GM18870 (cell line): ENCODE data around the gene ZBTB7C.

ENCODE experiments used
- ATAC-seq: cut with Tn5 transposase; IDR thresholded peaks from one replicate; pipeline ENCODE4 v1.9.1; 2021; ENCODE audit warnings: moderate library complexity; ENCODE audit not compliant: unreplicated experiment

The ZBTB7C gene

DNA sequence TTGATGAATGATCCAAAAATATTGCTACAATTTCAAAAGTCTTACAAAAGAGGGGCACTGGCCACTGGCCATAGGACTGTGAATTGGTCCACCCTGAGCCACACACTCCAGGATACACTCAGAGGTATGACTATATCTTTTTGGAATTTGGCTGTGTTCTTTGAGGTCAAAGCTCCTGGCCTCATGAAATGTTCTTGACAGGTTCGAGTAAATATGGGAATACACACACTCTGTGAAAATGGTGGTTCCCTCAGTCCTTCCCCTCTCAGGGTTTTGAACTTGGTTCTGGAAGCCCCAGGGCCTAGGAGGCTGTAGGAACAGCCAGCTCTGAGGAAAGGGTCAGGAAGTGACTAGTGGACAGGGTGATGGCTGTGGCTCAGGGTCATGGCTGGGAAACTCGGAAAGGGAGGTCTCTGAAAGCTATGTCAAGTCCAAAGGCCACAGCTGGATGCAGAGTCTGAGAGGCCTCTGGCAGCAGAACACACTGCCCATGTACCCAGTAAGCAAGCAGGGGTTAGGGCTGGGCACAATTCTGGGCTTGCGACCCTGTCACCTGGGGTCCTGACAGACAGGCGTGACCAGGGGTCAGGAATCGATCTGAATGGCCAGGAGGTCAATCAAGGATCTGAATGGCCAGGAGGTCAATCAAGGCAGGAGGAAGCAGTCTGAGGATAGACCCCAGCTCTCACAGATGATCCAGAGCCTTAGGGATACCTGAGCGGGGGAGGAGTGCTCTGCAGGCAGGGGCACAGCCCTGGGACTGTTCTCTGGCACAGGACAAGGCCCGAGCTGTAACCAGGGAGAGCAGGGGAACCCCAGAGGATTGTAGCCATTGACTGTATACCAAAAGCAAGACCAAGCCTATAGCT lies 255.3 kb downstream of the ZBTB7C start:
- no peak for ATAC-seq

- ATAC-seq = no peak
These were observed 256.6 kb downstream of the ZBTB7C start for GRCh38 chr18:48152549-48152948.

GRCh38 chr18:48151421-48152065 lies 257.6 kb downstream of the ZBTB7C start:
- ATAC-seq = no peak

DNA sequence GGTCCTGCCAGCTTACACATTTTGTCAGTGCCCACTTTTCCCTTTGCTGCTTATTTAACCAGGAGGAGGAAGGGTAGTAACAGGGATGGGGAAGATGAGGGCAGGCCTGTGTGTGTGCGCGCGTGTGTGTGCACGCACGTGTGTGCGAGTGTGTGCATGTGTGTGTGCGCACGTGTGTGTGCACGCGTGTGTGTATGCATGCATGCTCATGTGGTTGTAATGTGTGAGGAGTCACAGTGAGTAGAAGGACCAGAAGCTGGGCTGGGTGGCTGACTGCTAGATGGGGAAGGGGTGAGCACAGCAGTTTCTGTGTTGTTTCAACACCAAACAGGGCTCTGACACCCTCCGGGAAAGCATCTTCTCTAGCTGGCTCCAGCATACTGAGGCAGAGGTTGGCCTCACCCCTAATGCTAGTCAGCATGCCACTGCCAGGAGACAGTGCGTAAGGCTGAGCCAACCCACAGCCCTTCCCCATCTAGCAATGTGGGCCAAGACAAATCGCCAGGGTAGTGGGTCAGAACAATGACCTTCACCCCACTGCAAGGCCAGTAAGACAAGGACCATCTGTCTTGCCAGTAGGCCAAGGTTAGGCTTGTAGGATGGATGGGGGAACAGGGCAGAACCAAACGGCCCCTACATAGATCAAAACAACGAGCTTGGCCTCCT lies 260.0 kb downstream of the ZBTB7C start:
- ATAC-seq = no peak

DNA sequence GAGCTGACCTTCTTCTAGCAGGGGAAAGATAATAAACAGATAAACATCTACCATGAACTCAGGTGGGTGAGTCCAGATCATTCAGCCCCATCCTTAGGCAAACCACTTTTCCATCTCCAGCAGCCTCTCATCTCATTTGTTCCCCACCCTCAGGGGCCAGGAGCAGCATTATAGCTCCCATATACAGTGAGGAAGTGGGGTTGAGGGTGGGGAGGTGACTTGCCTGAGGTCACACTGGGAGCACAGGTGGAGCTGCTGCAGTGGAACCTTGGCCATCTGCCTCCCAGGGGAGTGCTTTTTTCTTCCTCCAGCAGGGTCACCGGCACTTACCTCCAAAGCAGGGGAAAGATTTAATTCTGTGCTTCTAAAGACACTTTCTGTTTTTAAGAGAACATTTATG lies 266.2 kb downstream of the ZBTB7C start:
- no peak for ATAC-seq

- ATAC-seq = no peak
These were observed 266.8 kb downstream of the ZBTB7C start for GRCh38 chr18:48142353-48142752.

GRCh38 chr18:48140731-48141130 lies 268.5 kb downstream of the ZBTB7C start:
- no peak for ATAC-seq

DNA sequence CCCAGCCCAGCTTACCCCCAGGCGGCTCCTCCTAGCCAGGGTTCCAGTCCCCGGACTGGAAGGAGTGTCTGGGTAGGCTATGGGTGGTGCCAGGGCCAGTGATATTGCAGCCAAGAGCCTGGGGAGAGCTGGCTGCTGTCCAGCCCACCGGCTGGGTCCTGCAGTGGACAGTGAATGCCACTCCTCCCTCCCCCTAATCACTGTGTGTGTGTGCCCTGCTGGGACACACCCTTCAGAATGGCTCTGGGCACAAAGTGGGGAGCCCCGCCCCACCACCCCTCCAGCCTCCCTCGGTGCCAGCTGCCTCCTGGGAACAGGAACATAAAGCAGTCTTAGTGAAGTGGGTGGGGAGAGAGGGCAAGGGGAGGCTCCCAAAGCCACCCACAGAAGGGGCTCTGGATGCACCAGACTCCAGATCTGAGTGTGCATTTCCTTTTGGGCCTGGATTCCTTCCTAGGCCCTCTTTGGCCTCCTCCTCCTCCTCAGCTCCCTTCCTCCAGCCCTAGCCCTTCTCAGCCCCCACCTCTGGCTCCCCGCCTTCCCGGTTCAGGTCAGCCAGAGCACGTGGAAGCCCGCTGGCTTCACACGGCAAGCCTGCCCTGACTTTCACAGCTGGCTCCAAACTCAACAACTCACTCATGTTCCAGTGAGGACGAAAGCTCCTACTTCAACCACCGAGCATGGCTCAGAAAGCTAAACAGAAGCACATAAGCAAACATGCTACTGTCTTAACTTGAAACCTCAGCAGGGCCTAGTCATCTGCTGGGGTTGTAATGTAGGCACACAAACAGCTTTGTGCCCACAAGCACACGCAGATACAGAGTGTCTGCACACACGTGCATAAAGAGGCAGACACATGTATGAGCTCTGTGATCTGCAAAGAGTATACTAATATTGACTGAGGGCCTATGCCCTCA lies 269.5 kb downstream of the ZBTB7C start:
- no peak for ATAC-seq

- ATAC-seq = no peak
These were observed 270.3 kb downstream of the ZBTB7C start for GRCh38 chr18:48138660-48139430.

- ATAC-seq = no peak
These were observed 271.0 kb downstream of the ZBTB7C start for GRCh38 chr18:48138210-48138609.

GRCh38 chr18:48137374-48138081 lies 271.7 kb downstream of the ZBTB7C start:
- no peak for ATAC-seq

- ATAC-seq = no peak
These were observed 272.3 kb downstream of the ZBTB7C start for GRCh38 chr18:48136827-48137373.

DNA sequence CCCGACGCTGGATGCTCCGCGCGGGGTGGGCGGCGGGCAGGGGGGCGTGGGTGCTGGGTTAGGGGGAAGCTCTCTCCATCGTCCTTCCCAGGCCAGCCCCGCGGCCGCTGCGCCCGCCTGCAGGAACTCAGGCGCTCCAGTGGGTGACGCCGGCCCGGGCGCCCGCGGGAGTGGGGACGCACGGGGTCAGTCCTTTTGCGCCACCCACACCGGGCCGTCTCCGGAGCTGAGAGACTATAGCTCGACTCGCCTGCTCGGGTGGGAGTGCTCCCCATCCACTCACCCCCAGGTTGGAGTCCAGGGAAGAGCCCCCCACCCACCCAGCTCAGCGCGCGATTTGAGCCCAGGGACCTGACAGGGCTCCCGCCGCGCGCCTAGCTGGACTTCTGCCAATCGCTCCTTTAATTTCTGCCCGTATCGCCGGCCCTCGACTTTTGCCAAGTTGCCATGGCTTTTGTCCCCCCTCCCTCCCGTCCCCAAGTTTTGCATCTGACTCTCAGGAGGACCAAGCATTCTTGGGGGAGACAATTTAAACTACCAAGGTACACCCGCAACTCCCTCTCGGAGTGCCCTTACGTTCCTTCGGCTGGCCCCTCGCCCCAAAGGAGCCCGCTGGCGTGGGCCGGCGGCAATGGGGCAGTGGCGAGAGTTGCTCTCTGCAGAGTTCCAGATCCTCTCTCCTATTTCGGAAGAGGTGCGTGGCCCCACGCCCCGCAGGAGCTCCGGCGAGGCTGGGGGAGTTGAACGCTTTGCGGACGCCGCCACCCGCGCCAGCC lies 272.9 kb downstream of the ZBTB7C start:
- ATAC-seq = no peak

DNA sequence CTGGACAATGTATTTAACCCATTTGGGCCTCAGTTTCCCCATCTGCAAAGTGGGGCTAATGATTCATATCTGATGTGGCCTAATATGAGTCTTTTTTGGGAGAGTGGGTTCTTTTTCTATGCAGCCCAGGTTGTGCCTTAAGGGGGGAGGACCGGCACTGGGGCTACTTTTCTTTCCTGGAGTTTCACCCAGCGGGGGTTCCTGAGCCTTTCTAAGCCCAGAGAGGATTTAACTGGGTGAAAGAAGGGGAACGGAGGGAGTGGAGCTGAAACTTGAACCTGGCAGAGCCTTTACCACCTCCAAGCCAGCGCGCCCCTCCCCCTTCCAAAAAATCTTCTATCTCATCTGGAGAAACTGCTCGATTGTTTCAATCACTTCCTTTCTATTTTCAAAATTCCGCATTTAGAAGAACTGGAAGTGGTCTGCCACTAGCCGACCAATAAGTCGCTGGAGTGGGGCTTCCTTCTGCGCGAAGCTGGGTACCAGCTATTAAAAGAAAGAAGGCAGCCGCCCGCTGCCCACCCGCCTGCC lies 273.7 kb downstream of the ZBTB7C start:
- ATAC-seq = no peak

GRCh38 chr18:48134609-48135008 lies 274.6 kb downstream of the ZBTB7C start:
- no peak for ATAC-seq

DNA sequence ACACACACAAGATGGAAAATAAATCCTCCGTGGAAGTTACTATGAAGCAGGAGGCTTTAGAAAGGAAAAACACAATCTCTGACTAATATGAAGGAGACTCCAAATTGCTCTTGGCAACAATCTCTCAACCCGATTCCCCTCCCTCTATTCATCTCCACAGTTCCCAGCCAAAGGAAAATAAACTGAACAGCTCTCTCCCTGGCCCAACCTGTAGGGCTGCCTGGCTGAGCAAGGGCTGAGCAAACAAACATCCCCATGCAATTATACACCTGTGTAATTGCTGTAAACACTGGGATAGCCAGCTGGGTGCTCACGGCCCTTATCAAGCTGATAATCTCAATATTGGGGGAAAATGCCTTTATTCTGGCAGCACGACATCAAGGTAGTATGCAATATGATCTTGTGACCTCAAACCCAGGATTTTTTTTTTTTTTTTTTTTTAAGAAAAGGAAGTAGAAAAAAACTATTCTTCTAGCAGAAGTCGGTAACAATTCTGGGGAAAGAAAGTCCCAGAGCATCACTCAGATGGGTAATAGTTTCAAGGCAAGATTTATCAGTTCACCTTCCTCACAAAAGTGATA lies 275.4 kb downstream of the ZBTB7C start:
- ATAC-seq = no peak

GRCh38 chr18:48132797-48133655 lies 276.2 kb downstream of the ZBTB7C start:
- ATAC-seq = no peak
